HL-60 (cell line): ENCODE results near the gene IFFO2.

ENCODE experiments used
- GABPA ChIP-seq: IDR thresholded peaks from 2 replicates; pipeline ENCODE4 v1.6.1; 2012; ENCODE audit warnings: low read depth
- POLR2AphosphoS5 ChIP-seq: IDR thresholded peaks from 2 replicates; pipeline ENCODE4 v1.6.1; 2012; ENCODE audit warnings: low read depth
- SPI1 ChIP-seq: IDR thresholded peaks from 2 replicates; pipeline ENCODE4 v1.6.1; 2012; ENCODE audit warnings: low read depth, mild to moderate bottlenecking, borderline replicate concordance
- TF ChIP-seq, protein P1 (sequence below): IDR thresholded peaks from one replicate; pipeline ENCODE4 v1.5.1; 2011; ENCODE audit warnings: low read length, control low read depth, inconsistent platforms; ENCODE audit not compliant: insufficient read depth
- TF ChIP-seq, protein P2 (sequence below): IDR thresholded peaks from 2 replicates; pipeline ENCODE4 v1.6.1; 2012; ENCODE audit warnings: low read depth; ENCODE audit not compliant: insufficient replicate concordance

DNA sequence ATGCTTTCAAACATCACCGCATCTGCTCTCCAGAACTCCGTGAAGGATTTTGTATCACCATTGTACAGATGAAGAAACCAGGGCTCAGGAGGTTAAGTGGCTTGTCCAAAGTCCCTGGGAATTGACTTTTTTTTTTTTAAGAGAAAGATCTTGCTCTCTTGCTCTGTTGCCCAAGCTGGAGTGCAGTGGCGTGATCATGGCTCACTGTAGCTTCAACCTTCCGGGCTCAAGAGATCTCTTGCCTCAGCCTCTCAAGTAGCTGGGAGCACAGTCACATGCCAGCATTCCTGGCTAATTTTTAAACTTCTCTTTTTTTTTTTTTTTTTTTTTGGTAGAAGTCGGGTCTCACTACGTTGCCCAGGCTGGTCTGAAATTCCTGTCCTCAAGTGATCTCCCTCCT, 90.2 kb downstream of the IFFO2 start:
- TF ChIP-seq, protein P1, sequence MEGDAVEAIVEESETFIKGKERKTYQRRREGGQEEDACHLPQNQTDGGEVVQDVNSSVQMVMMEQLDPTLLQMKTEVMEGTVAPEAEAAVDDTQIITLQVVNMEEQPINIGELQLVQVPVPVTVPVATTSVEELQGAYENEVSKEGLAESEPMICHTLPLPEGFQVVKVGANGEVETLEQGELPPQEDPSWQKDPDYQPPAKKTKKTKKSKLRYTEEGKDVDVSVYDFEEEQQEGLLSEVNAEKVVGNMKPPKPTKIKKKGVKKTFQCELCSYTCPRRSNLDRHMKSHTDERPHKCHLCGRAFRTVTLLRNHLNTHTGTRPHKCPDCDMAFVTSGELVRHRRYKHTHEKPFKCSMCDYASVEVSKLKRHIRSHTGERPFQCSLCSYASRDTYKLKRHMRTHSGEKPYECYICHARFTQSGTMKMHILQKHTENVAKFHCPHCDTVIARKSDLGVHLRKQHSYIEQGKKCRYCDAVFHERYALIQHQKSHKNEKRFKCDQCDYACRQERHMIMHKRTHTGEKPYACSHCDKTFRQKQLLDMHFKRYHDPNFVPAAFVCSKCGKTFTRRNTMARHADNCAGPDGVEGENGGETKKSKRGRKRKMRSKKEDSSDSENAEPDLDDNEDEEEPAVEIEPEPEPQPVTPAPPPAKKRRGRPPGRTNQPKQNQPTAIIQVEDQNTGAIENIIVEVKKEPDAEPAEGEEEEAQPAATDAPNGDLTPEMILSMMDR: no peak
- TF ChIP-seq POLR2AphosphoS5: no peak
- no peak for TF ChIP-seq SPI1
- TF ChIP-seq, protein P2, sequence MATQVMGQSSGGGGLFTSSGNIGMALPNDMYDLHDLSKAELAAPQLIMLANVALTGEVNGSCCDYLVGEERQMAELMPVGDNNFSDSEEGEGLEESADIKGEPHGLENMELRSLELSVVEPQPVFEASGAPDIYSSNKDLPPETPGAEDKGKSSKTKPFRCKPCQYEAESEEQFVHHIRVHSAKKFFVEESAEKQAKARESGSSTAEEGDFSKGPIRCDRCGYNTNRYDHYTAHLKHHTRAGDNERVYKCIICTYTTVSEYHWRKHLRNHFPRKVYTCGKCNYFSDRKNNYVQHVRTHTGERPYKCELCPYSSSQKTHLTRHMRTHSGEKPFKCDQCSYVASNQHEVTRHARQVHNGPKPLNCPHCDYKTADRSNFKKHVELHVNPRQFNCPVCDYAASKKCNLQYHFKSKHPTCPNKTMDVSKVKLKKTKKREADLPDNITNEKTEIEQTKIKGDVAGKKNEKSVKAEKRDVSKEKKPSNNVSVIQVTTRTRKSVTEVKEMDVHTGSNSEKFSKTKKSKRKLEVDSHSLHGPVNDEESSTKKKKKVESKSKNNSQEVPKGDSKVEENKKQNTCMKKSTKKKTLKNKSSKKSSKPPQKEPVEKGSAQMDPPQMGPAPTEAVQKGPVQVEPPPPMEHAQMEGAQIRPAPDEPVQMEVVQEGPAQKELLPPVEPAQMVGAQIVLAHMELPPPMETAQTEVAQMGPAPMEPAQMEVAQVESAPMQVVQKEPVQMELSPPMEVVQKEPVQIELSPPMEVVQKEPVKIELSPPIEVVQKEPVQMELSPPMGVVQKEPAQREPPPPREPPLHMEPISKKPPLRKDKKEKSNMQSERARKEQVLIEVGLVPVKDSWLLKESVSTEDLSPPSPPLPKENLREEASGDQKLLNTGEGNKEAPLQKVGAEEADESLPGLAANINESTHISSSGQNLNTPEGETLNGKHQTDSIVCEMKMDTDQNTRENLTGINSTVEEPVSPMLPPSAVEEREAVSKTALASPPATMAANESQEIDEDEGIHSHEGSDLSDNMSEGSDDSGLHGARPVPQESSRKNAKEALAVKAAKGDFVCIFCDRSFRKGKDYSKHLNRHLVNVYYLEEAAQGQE: no peak
- TF ChIP-seq GABPA: no peak
